Subcutaneous abdominal adipose tissue (tissue), 5 donors: Measurements from ENCODE around the gene COL11A2.

ENCODE experiments used
- H3K27ac ChIP-seq: one replicate; pipeline ENCODE4 v1.7.0; 2013; ENCODE audit warnings: low read depth, mild to moderate bottlenecking, inconsistent platforms, low read length, moderate library complexity
- H3K27me3 ChIP-seq, 5 donors: one replicate each; pipeline ENCODE4 v1.7.0; 2013; ENCODE audit warnings: low read length in 5 of 5, inconsistent platforms in 1 of 5; ENCODE audit not compliant: control insufficient read depth in 5 of 5, insufficient read depth in 4 of 5
- H3K36me3 ChIP-seq, 5 donors: one replicate each; pipeline ENCODE4 v1.7.0; 2013; ENCODE audit warnings: low read length in 5 of 5; ENCODE audit not compliant: control insufficient read depth in 5 of 5, insufficient read depth in 5 of 5
- H3K4me1 ChIP-seq, 5 donors: one replicate each; pipeline ENCODE4 v1.7.0; 2013; ENCODE audit warnings: low read length in 5 of 5, mild to moderate bottlenecking in 3 of 5, moderate library complexity in 1 of 5; ENCODE audit not compliant: control insufficient read depth in 5 of 5, insufficient read depth in 5 of 5
- H3K4me3 ChIP-seq, 5 donors: one replicate each; pipeline ENCODE4 v1.7.0; 2013; ENCODE audit warnings: low read length in 5 of 5, low read depth in 1 of 5
- H3K9ac ChIP-seq, 5 donors: one replicate each; pipeline ENCODE4 v1.7.0; 2013; ENCODE audit warnings: low read length in 5 of 5, mild to moderate bottlenecking in 4 of 5, moderate library complexity in 3 of 5
- H3K9me3 ChIP-seq, 5 donors: one replicate each; pipeline ENCODE4 v1.7.0; 2013; ENCODE audit warnings: low read length in 5 of 5; ENCODE audit not compliant: control insufficient read depth in 5 of 5
- donor health status: healthy.
- donor health status: healthy.
- donor health status: healthy.
- donor health status: healthy.
- donor health status: healthy.

The COL11A2 gene

GRCh38 chr6:33185654-33186187 is 6.5 kb downstream of the COL11A2 start:
- Histone ChIP-seq H3K36me3 (no peaks in the 10 kb centered on the region), H3K27ac (no peak overlapping the region), H3K9ac (no peak overlapping the region), H3K4me1 (peaks cover 0 to 16% (median 0%) of the 10 kb centered on the region in 5 donors), H3K9me3 (no peaks in the 10 kb centered on the region), H3K27me3 (peaks cover 4 to 22% (median 12%) of the 10 kb centered on the region in 5 donors), H3K4me3 (no peak overlapping the region)

GRCh38 chr6:33185190-33185589 is 7.1 kb downstream of the COL11A2 start:
- no peaks in the 10 kb centered on the region for H3K36me3 ChIP-seq
- H3K27me3 ChIP-seq, result peaks cover 4 to 17% (median 12%) of the 10 kb centered on the region in 5 donors
- peaks cover 0 to 12% (median 0%) of the 10 kb centered on the region in 5 donors for H3K4me1 ChIP-seq
- no peak overlapping the region for H3K27ac ChIP-seq
- H3K9me3 ChIP-seq, result no peaks in the 10 kb centered on the region
- no peak overlapping the region for H3K4me3 ChIP-seq
- H3K9ac ChIP-seq, result no peak overlapping the region

GRCh38 chr6:33183071-33183683 is 9.1 kb downstream of the COL11A2 start:
- no peaks in the 10 kb centered on the region for H3K9me3 ChIP-seq
- peaks cover 0 to 5% (median 0%) of the 10 kb centered on the region in 5 donors for H3K4me1 ChIP-seq
- peaks cover 1 to 6% (median 4%) of the 10 kb centered on the region in 5 donors for H3K27me3 ChIP-seq
- no peak overlapping the region for H3K27ac ChIP-seq
- no peak overlapping the region for H3K9ac ChIP-seq
- no peaks in the 10 kb centered on the region for H3K36me3 ChIP-seq
- H3K4me3 ChIP-seq, result peak overlapping the region in 2 of 5 donors; percentile 19 to 21

- Histone ChIP-seq H3K4me3 (no peak overlapping the region), H3K9ac (no peak overlapping the region), H3K9me3 (no peaks in the 10 kb centered on the region), H3K27ac (no peak overlapping the region), H3K4me1 (peaks cover 0 to 5% (median 0%) of the 10 kb centered on the region in 5 donors), H3K27me3 (peaks cover 0 to 6% (median 0%) of the 10 kb centered on the region in 5 donors), H3K36me3 (no peaks in the 10 kb centered on the region)
Measured at GRCh38 chr6:33181141-33181540, 11.1 kb downstream of the COL11A2 start.

GRCh38 chr6:33178755-33179475 is 13.4 kb downstream of the COL11A2 start:
- Histone ChIP-seq H3K36me3 (no peaks in the 10 kb centered on the region), H3K27ac (no peak overlapping the region), H3K9ac (no peak overlapping the region), H3K4me1 (peaks cover 0 to 5% (median 0%) of the 10 kb centered on the region in 5 donors), H3K27me3 (no peaks in the 10 kb centered on the region), H3K9me3 (no peaks in the 10 kb centered on the region), H3K4me3 (no peak overlapping the region)

- H3K36me3 ChIP-seq, result no peaks in the 10 kb centered on the region
- no peaks in the 10 kb centered on the region for H3K9me3 ChIP-seq
- H3K27me3 ChIP-seq, result peaks cover 0 to 2% (median 0%) of the 10 kb centered on the region in 5 donors
- H3K27ac ChIP-seq, result no peak overlapping the region
- H3K9ac ChIP-seq, result no peak overlapping the region
- H3K4me3 ChIP-seq, result no peak overlapping the region
- H3K4me1 ChIP-seq, result no peaks in the 10 kb centered on the region
Measured at GRCh38 chr6:33177552-33178446, 14.5 kb downstream of the COL11A2 start.

- H3K27ac ChIP-seq, result no peak overlapping the region
- no peaks in the 10 kb centered on the region for H3K4me1 ChIP-seq
- H3K36me3 ChIP-seq, result no peaks in the 10 kb centered on the region
- no peak overlapping the region for H3K9ac ChIP-seq
- H3K9me3 ChIP-seq, result no peaks in the 10 kb centered on the region
- H3K27me3 ChIP-seq, result peaks cover 0 to 3% (median 0%) of the 10 kb centered on the region in 5 donors
- no peak overlapping the region for H3K4me3 ChIP-seq
Measured at GRCh38 chr6:33176906-33177305, 15.4 kb downstream of the COL11A2 start.

- Histone ChIP-seq H3K4me3 (no peak overlapping the region), H3K27ac (no peak overlapping the region), H3K4me1 (no peaks in the 10 kb centered on the region), H3K27me3 (peaks cover 0 to 3% (median 0%) of the 10 kb centered on the region in 5 donors), H3K9me3 (no peaks in the 10 kb centered on the region), H3K36me3 (no peaks in the 10 kb centered on the region), H3K9ac (no peak overlapping the region)
Measured at GRCh38 chr6:33175436-33176069, 16.7 kb downstream of the COL11A2 start.

- H3K9me3 ChIP-seq, result no peaks in the 10 kb centered on the region
- no peak overlapping the region for H3K9ac ChIP-seq
- H3K4me3 ChIP-seq, result no peak overlapping the region
- no peaks in the 10 kb centered on the region for H3K36me3 ChIP-seq
- H3K27ac ChIP-seq, result no peak overlapping the region
- peaks cover 0 to 3% (median 0%) of the 10 kb centered on the region in 5 donors for H3K27me3 ChIP-seq
- no peaks in the 10 kb centered on the region for H3K4me1 ChIP-seq
Measured at GRCh38 chr6:33174784-33175183, 17.5 kb downstream of the COL11A2 start.
